ENCODE results near the gene TXLNB. TPM values are rescaled to one million over a fixed set of nuclear protein-coding genes. Genes with fewer than 3 reads are reported as not detected.

The TXLNB gene
- total RNA-seq, 1 experiment from 2014 or later, result 0.15 TPM

DNA sequence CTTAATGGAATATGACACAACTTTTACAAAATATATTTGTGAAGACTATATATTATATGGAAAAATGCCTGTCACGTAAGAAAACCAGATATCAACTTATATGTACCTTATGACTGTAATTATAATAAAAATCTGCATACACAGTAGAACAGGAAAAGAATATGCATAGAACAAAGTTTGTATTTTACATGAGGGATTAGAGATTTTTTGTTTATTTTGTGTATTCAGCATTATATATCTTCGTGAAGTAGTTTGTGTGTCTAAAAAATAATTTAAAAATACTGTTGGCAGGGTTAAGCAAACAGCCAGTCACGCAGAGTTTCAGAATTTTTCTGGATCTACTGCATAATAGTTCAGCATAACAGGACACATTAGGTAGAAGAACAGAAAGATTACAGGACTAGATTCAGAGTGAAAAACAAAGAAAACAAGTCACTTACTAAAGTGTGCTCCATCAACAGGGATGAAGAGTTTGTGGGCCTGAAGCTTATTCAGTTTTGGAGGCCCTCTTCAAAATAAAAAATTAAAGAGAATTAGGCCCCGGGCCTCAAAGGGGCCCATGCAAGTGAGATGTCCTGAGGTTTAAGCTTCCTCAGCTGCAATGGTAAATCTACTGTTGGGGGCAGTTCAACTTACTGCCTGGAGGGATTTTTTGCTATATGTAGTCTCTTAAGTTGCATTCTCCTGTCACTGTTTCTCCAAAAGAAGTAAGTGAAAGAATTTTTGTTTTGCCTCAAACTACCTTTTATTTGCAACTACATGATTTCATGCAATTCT lies 16.3 kb downstream of the TXLNB start (continued):
- no peak for TF ChIP-seq ESRRA (CRISPR knock-in tag; IDR thresholded peaks at IDR 0.05; ENCODE audit: borderline replicate concordance)
- TF ChIP-seq NR2C2 (CRISPR knock-in tag; IDR thresholded peaks at IDR 0.05), result no peak
- TF ChIP-seq TCF7 (CRISPR knock-in tag; IDR thresholded peaks at IDR 0.05; ENCODE audit: low read depth), result no peak
- TF ChIP-seq, protein P1, sequence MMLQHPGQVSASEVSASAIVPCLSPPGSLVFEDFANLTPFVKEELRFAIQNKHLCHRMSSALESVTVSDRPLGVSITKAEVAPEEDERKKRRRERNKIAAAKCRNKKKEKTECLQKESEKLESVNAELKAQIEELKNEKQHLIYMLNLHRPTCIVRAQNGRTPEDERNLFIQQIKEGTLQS (CRISPR knock-in tag; conservative IDR thresholded peaks at IDR 0.05), result no peak
- TF ChIP-seq, protein P2, sequence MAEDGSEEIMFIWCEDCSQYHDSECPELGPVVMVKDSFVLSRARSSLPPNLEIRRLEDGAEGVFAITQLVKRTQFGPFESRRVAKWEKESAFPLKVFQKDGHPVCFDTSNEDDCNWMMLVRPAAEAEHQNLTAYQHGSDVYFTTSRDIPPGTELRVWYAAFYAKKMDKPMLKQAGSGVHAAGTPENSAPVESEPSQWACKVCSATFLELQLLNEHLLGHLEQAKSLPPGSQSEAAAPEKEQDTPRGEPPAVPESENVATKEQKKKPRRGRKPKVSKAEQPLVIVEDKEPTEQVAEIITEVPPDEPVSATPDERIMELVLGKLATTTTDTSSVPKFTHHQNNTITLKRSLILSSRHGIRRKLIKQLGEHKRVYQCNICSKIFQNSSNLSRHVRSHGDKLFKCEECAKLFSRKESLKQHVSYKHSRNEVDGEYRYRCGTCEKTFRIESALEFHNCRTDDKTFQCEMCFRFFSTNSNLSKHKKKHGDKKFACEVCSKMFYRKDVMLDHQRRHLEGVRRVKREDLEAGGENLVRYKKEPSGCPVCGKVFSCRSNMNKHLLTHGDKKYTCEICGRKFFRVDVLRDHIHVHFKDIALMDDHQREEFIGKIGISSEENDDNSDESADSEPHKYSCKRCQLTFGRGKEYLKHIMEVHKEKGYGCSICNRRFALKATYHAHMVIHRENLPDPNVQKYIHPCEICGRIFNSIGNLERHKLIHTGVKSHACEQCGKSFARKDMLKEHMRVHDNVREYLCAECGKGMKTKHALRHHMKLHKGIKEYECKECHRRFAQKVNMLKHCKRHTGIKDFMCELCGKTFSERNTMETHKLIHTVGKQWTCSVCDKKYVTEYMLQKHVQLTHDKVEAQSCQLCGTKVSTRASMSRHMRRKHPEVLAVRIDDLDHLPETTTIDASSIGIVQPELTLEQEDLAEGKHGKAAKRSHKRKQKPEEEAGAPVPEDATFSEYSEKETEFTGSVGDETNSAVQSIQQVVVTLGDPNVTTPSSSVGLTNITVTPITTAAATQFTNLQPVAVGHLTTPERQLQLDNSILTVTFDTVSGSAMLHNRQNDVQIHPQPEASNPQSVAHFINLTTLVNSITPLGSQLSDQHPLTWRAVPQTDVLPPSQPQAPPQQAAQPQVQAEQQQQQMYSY (CRISPR knock-in tag; IDR thresholded peaks at IDR 0.05), result no peak
- TF ChIP-seq, protein P3, sequence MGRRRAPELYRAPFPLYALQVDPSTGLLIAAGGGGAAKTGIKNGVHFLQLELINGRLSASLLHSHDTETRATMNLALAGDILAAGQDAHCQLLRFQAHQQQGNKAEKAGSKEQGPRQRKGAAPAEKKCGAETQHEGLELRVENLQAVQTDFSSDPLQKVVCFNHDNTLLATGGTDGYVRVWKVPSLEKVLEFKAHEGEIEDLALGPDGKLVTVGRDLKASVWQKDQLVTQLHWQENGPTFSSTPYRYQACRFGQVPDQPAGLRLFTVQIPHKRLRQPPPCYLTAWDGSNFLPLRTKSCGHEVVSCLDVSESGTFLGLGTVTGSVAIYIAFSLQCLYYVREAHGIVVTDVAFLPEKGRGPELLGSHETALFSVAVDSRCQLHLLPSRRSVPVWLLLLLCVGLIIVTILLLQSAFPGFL (CRISPR knock-in tag; IDR thresholded peaks at IDR 0.05; ENCODE audit: borderline replicate concordance), result no peak
- TF ChIP-seq EMX1 (CRISPR knock-in tag; IDR thresholded peaks at IDR 0.05), result no peak
- TF ChIP-seq ATF1 (CRISPR knock-in tag; IDR thresholded peaks at IDR 0.05), result no peak
- no peak for TF ChIP-seq TEAD1 (CRISPR knock-in tag; IDR thresholded peaks at IDR 0.05)

DNA sequence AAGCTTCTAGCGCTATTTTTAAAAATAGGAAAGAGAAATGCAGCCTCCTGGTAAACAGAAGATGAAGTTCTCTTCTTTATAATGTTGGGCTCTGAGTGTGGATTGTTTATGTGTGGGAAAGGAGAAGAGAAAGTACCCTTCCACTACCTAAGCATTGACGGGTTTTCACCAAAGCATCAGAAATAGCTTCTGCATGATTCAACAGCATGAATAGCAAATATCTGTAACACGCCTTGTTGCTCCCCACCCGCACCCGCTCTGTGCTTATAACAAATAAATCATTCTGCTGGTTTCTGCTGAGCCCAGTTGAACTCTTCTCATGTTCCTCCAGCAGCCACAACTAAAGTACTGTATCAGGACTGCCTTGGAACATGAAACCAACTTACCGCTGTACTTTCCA lies 20.7 kb downstream of the TXLNB start:
- Mint-ChIP-seq H3K27me3 (ENCODE audit: low read depth) (no peaks in the 10 kb centered on the region), H3K4me3 (no peak overlapping the region), H3K36me3 (no peaks in the 10 kb centered on the region), H3K27ac (no peak overlapping the region), H3K9me3 (no peaks in the 10 kb centered on the region), H3K4me1 (no peaks in the 10 kb centered on the region)
- no peak for TF ChIP-seq GTF2I (CRISPR knock-in tag; conservative IDR thresholded peaks at IDR 0.05)
- TF ChIP-seq ZBTB43 (CRISPR knock-in tag; IDR thresholded peaks at IDR 0.05), result no peak
- TF ChIP-seq OVOL2 (CRISPR knock-in tag; IDR thresholded peaks at IDR 0.05; ENCODE audit: borderline replicate concordance), result no peak
- no peak for TF ChIP-seq CBFB (CRISPR knock-in tag; IDR thresholded peaks at IDR 0.05; ENCODE audit: low read depth)
- no peak for TF ChIP-seq NFATC4 (CRISPR knock-in tag; IDR thresholded peaks at IDR 0.05)
- TF ChIP-seq ZNF219 (CRISPR knock-in tag; IDR thresholded peaks at IDR 0.05; ENCODE audit: borderline replicate concordance), result no peak
- TF ChIP-seq ZNF416 (CRISPR knock-in tag; IDR thresholded peaks at IDR 0.05), result no peak
- no peak for TF ChIP-seq NFE2L1 (CRISPR knock-in tag; IDR thresholded peaks at IDR 0.05)
- ATAC-seq (no peak), DNase-seq (ENCODE audit: low spot score) (no peak)
- ChIA-PET CTCF (interaction anchor here (0.8 kb wide), 1 partner anchor 21 kb away, joined by 3 read pairs; no protein-coding TSS in a partner anchor), POLR2A (no interaction called here)

- H3K4me3 Mint-ChIP-seq, result no peak overlapping the region
- no peak overlapping the region for H3K27ac Mint-ChIP-seq
- DNase-seq (ENCODE audit: low spot score) (no peak), ATAC-seq (no peak)
- no peaks in the 10 kb centered on the region for H3K4me1 Mint-ChIP-seq
- H3K27me3 Mint-ChIP-seq (ENCODE audit: low read depth), result no peaks in the 10 kb centered on the region
- CTCF ChIA-PET, result interaction anchor here (0.8 kb wide), 1 partner anchor 20 kb away, joined by 3 read pairs; no protein-coding TSS in a partner anchor
- H3K36me3 Mint-ChIP-seq, result no peaks in the 10 kb centered on the region
- H3K9me3 Mint-ChIP-seq, result no peaks in the 10 kb centered on the region
- POLR2A ChIA-PET, result no interaction called here
- TF ChIP-seq ZNF423 (CRISPR knock-in tag; IDR thresholded peaks at IDR 0.05), result no peak
- TF ChIP-seq ZMAT4 (CRISPR knock-in tag; IDR thresholded peaks at IDR 0.05), result no peak
- TF ChIP-seq RELA (CRISPR knock-in tag; IDR thresholded peaks at IDR 0.05; ENCODE audit: borderline replicate concordance), result no peak
- TF ChIP-seq AR (CRISPR knock-in tag; IDR thresholded peaks at IDR 0.05), result no peak
- TF ChIP-seq ZNF121 (CRISPR knock-in tag; IDR thresholded peaks at IDR 0.05), result no peak
- no peak for TF ChIP-seq ZNF263 (CRISPR knock-in tag; IDR thresholded peaks at IDR 0.05; ENCODE audit: low read depth)
- TF ChIP-seq SOX15 (CRISPR knock-in tag; IDR thresholded peaks at IDR 0.05), result no peak
- no peak for TF ChIP-seq CREM (CRISPR knock-in tag; IDR thresholded peaks at IDR 0.05)
- TF ChIP-seq PRRX2 (CRISPR knock-in tag; IDR thresholded peaks at IDR 0.05), result no peak
These were observed 21.5 kb downstream of the TXLNB start for GRCh38 chr6:139270249-139270648.

All from WTC11 (cell line).